NCI-H1930 (cell line): ENCODE measurements around the gene PARS2.

Experiments
- DNase-seq, 2 experiments: peaks; one replicate each; lab custom pipeline; 2025; lab: John Stamatoyannopoulos, UW

Gene PARS2

GRCh38 chr1:54764133-54764921, at the start of gene PARS2:
Gene PARS2, minus strand, starts transcription at chr1:54764523. Its CDS starts 5,362 bp downstream, at chr1:54759161.
- peak; percentile 98 to 99 for DNase-seq

DNA sequence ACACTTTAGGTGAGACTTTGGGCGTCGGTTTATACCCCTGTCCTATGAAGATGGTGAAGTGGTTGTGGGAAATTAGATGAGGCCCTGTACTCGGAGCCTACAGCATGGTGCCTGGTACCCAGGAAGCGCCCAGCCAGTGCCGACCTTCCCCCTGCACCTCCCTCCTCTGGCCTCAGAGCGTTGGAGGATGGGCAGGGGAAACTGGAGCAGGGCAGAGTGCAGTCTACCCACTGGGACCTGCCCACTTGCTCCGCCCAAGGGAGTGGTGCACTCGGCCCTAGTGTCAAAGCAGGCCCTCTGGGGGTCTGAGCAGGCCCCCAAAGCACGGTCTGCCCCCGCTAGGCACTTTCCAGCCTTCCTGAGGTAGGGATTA, 49.8 kb upstream of the PARS2 start:
- no peak for DNase-seq

- no peak for DNase-seq
Observed at GRCh38 chr1:54813485-54814125, 49.3 kb upstream of the PARS2 start.

DNA sequence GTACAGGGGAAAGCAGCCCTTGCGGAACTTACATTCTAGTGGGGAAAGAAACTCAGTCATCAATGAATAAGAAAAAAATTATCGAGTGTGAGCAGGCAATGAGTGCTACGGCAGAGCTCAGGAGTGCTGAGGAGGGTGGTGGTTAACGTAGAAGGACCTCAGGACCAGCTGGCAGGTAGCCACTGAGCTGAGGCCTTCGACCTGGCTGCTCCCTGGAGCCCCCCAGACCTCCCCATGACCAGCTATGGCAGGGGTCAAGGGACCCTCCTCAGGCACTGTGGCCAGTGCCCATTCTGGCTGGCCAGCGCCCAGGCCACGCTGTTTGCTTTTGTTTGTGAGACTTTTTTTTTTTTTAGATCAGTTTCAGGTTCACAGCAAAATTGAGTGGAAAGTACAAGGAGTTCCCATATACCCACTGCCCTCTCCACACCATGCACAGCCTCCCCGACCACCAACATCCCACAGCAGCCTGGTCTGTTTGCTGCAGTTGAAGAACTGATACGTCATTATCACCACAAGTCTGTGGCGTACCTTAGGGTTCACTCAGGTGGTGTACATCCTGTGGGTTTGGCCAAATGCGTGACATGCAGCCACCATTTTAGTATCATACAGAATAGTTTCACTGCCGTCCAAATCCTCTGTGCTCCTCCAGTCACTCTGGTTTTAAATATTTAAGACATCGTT, 48.6 kb upstream of the PARS2 start:
- no peak for DNase-seq

GRCh38 chr1:54811739-54812655, 47.7 kb upstream of the PARS2 start:
- DNase-seq: no peak

- DNase-seq: no peak
Observed at GRCh38 chr1:54811066-54811465, 46.7 kb upstream of the PARS2 start.

GRCh38 chr1:54810153-54810942, 46.0 kb upstream of the PARS2 start:
- peak; percentile 20 to 40 for DNase-seq

- no peak for DNase-seq
Observed at GRCh38 chr1:54809496-54810074, 45.3 kb upstream of the PARS2 start.

- DNase-seq: no peak
Observed at GRCh38 chr1:54808443-54809207, 44.3 kb upstream of the PARS2 start.

- DNase-seq: no peak
Observed at GRCh38 chr1:54807756-54808155, 43.4 kb upstream of the PARS2 start.

- DNase-seq: no peak
Observed at GRCh38 chr1:54806931-54807611, 42.7 kb upstream of the PARS2 start.

DNA sequence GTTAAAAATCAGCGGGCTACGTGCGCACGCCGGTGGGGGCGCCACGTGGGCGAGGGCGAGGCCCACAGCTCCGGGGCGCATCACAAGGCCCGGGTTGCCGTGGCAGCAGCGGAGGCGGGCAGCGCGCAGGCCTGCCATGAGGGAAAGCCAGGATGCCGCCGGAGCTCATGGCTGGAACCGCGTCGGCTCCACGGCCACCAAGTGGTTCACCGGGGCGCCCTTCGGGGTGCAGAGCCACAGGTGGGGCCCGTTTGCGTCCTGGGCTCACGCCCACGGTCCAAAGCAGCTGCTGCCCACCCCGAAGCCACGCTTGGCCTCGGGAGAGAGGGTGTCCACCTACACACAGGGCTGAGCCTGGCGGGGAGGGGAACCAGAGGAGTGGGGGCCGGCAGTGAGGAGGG, 41.7 kb upstream of the PARS2 start:
- no peak for DNase-seq

GRCh38 chr1:54805466-54805865, 41.1 kb upstream of the PARS2 start:
- DNase-seq: no peak

DNA sequence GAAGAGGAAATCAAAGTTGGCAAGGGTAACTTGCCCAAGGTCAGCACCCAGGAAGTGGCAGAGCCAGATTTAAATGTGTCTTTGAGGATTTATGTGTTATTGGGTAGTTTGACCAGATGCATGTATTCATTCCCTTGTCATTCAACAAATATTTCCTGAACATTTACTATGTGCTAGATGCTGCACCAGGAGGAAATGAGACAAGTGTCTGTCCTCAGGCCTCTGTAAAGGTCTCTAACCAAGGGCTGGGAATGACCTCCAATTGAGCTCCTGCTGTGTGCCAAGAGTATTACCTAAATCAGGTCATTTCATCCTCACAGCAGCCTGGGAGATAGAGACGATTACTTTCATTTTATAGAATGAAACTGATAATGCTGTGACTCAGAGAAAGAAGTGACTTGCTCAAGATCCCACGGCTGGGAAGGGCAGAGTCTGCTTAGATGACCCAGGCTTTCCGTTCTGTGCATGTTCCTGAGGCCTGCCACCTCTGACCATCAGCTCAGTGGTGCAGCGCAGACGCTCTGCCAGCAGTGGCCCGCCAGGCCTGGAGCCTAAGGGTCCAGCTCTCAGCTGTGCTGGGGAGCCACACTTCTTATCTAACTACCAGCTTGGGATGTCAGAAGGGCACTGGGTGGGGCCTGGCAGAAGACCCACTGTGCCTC, 40.3 kb upstream of the PARS2 start:
- no peak for DNase-seq

DNA sequence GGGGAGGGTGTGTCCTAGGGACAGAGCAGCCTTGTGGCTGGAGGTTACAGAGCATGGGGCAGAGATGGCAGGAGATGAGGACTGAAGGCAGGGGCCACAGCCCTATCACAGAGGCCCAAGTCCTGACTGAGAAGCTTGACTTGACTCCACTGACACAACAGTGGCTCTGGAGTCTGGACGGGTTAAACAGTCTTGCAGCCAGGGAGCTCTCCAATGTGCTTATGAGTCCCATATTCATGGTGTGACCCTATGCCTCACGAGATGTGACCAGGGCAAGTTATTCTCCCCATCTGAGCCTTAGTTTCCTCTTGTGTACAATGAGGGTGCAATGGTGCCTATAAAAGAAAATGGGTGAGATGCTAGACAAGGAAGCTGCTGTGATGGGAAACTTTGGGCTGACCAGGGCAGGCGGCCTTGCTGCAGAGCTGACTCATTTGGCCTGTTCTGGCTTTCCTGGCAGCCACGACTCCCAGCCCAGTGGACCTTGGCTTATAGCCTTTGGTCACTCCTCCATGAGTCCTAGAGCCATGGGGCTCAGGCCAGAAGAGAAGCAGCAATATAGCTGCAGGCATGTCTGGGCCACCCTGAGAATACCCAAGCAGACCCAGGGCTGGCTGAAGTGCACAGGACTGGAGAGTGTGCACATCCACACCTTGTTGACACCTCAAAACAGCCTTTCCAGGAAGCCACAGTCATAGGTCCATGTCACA, 39.6 kb upstream of the PARS2 start:
- DNase-seq: no peak

DNA sequence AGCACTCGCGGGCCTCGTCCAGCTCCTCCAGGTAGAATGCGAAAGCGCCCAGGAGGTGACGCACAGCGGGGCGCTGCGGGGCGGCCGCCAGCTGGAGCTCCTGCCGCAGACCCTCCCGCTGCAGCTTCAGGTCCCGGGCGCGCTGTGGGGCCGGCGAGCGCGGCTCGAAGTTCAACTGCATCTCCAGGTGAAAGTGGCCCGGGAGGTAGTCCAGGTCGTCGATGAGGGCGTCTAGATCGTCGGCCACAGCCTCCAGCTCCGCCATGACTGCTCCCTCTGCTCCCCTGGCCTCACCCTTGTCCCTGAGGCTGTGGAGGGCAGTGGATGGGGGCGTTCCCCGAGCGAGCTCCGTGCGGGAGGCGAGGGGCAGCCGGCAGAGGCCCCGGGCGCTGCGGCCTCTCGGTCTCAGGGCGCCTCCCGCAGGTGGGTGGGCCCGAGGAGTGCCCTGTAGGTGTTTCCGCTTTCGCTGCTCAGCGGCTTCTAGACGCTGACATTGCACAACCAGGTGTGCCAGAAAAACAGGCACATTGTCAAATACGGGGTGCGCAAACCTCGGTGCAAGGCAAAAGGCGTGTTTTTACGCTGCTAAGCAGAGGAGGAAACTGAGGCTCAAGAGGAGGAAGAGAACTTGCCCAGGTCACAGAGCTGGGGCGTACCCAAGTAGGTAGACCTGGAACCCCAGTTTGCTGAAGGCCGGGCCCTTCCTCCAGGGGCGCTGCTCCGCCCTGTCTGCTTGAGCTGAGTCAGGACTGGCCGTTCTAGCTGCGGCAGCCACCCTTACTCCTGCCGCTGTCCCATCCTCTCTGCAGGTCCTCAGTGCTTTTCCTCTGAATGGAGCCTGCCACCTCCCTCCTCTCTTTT, 36.8 kb upstream of the PARS2 start, which contains the start of gene TTC22:
TSS of gene TTC22 (minus strand) at position 425 of the 861 bp plus-strand sequence. CDS start at position 265, 160 bp downstream.
- no peak for DNase-seq
